NCI-H146 treated with DMSO at 0.1 percent for 48 hours (cell line): ENCODE data around the gene TXNDC2.

Experiments
- DNase-seq: peaks from one replicate; lab custom pipeline; 2025; ENCODE audit not compliant: unreplicated experiment; lab: John Stamatoyannopoulos, UW

The TXNDC2 gene

DNA sequence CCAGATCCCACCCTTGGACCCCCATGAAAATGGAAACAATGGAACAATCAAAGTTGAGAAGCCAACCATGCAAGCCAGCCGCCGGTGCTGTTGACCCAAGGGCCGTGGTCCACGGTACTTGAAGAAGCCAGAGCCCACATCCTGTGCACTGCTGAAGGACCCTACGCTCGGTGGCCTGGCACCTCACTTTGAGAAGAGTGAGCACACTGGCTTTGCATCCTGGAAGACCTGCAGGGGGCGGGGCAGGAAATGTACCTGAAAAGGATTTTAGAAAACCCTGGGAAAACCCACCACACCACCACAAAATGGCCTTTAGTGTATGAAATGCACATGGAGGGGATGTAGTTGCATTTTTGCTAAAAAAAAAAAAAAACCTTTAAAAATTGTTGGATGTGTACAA lies 26.5 kb upstream of the TXNDC2 start:
- DNase-seq, result no peak

DNA sequence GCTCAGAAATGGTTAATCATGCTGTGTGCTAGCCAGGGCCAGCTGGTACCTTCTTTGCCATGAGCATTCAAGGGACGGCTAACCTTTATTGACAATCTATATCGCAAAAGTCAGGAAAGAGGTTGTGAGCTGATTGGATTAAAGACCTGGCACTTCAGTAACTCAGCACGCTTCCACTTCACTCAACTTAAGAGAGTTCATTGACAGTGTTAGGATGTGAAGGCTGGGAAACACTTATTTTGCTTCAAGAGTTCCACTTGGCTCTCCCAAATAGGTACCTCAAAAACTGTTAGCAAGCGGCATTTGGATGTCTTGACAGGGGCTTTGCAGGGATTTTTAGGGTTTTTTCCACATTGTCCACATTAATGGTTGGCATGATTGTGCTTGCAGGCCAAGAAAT lies 25.1 kb upstream of the TXNDC2 start:
- no peak for DNase-seq

GRCh38 chr18:9861157-9861556 lies 24.6 kb upstream of the TXNDC2 start:
- no peak for DNase-seq

GRCh38 chr18:9861933-9862332 lies 23.8 kb upstream of the TXNDC2 start:
- DNase-seq, result no peak

DNA sequence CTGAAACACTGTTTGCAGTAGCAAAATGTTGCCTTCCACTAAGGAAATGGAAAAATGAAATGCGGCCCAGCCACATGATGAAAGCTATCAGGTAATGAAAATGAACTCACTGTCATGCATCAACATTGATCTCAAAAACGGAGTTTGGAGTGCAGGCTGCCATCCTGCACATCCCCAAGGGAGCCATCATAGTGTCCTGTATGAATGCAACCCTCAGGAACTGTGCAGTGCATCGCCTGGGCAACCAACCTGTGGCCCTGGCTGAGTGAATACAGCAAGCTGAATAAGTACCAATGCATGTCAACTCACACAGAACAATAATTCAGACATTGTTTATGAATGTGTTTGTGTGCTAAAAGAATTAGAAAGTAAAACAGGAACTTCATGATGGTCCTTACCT lies 23.1 kb upstream of the TXNDC2 start:
- DNase-seq, result no peak

DNA sequence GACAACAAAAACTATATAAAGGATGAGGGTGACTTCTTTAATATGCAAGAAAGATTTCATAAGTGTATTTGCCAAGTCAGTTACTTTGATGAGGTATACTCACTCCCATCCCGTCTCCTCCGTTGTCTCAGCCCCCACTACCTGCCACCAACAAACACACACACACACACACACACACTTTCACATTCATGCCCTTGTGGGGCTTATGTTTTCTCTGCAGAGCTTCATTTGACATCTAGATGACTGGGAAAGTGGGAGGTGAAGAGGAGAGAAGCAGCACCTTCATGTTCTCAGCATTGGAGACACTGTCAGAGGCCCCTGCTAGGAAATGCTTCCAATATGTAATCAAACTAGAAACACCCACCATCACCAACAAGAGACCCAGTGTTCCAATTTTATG lies 22.5 kb upstream of the TXNDC2 start:
- no peak for DNase-seq

- DNase-seq, result no peak
Measured at GRCh38 chr18:9865764-9866490, 19.8 kb upstream of the TXNDC2 start.

- no peak for DNase-seq
Measured at GRCh38 chr18:9866627-9867026, 19.1 kb upstream of the TXNDC2 start.

- DNase-seq, result no peak
Measured at GRCh38 chr18:9867071-9867594, 18.6 kb upstream of the TXNDC2 start.

GRCh38 chr18:9868857-9869714 lies 16.7 kb upstream of the TXNDC2 start:
- DNase-seq, result no peak

DNA sequence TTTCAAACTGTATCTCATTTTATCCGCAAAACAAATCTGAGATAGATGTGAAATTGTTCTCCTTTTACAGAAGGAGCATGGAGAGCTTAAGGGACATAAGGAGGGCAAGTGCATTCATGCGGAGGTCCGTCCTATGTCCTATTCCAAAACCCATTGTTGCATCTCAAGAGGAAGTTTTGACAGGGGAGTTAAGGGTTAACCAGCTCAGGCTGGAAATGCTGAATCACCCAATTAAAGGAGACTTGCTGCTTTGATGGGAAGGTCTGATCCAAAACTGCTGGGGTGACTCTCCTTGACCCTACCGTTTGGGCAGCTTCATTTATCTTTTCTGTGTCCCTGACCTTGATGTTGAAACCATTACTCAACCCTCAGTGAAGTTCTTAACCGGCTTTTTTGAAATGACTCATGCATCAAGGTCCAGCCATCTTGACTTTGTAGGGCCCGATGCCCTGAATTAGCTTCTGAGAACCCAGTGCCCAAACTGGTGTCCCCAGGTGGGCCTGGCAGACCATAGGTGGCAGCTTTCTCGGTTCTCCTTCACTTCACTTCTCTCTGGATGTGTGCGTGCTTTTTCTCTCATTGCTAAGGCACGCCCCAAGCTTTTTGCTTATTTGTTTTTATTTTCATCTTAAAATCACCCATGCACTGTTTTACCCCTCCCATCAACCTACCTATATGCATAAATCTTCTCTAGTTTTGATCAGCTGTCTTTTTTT lies 15.9 kb upstream of the TXNDC2 start:
- DNase-seq, result no peak

GRCh38 chr18:9870431-9871008 lies 15.3 kb upstream of the TXNDC2 start:
- DNase-seq, result no peak

- no peak for DNase-seq
Measured at GRCh38 chr18:9871244-9871746, 14.5 kb upstream of the TXNDC2 start.

DNA sequence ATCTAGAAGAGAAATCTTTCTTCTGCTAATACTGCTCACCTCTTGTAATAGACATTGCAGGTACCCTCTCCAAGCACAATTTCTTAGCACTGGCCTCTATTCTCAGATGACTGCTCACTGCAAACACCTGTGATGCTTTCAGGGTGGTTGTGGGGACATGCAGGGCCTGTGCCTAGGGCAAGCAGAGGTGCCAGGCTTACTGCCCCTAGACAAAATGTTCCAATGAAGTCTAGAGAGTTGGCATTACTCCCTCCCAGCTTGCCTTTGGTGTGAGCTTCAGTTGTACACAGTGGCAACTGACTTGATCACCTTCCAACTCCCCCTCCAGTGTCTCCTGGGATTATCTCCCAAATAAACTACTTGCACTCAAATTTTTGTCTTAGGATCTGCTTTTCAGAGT lies 12.9 kb upstream of the TXNDC2 start:
- DNase-seq, result no peak

DNA sequence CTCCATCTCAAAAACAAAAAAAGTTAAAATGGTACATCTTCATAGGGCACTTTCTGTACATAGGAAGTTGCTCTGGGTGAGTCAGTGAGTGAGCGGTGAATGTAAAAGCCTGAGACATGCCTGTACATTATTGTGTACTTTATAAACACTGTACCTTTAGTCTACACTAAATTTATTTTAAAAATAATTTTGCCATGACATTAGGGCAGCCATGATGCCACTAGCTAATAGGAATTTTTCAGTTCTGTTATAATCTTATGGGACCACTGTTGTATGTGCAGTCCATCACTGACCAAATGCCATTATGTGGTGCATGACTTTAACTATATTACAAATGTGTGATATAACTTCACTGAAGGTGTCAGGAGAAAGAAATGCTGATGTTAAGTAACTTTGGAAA lies 11.0 kb upstream of the TXNDC2 start:
- DNase-seq, result no peak

- DNase-seq, result no peak
Measured at GRCh38 chr18:9876212-9876866, 9.4 kb upstream of the TXNDC2 start.

DNA sequence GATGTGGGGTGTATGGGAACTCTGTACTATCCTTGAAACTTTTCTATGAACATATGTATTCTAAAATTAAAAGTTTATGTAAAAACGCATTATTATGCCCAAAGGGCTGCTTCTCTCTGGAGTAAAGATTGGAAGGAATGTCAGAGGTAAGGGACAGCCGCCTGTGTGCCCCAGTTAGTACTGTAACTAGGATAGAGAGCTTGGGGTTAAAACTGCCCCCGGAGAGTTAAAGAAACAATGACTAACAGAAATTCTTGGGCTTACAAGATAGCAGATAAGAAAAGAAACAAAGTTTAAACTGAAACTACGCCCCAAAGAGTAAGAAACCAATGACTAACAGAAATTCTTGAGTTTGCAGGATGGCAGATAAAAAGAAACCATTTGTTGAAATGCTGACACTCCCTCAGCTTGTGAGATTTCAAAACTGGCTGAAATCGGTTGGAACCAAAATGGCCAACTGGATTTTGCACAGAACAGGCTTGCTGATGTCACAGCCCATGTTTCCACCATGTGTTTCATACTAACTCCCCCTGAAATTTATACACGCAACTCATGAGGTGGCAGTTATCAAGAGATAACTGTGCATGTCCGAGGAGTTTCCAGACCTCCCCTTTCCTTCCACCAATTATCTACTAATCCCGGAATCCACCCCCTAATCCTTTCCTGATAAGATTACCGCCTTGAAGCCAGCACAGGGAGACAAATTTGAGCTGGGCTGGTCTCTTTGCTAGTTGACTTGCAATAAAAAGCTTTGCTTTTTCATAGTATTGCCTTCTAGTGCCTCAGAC lies 8.7 kb upstream of the TXNDC2 start:
- DNase-seq, result no peak

DNA sequence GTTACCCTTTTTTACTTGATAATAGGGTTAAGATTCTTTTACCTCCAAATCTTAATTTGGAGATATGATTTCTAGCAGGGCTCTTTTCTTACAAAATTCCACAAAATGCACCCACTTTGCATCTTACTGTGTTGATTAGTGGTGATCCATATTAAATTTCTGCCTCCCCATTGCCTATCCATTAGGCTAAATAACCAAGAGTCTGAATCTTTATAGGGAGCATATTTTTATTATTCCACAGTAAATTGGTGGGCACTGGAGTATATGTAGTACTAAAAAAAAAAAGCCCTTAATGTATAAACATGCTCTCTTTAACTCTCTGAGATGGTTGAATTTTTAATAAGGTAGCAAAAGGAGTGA lies 8.1 kb upstream of the TXNDC2 start:
- DNase-seq, result no peak

GRCh38 chr18:9878095-9878494 lies 7.7 kb upstream of the TXNDC2 start:
- DNase-seq, result no peak

DNA sequence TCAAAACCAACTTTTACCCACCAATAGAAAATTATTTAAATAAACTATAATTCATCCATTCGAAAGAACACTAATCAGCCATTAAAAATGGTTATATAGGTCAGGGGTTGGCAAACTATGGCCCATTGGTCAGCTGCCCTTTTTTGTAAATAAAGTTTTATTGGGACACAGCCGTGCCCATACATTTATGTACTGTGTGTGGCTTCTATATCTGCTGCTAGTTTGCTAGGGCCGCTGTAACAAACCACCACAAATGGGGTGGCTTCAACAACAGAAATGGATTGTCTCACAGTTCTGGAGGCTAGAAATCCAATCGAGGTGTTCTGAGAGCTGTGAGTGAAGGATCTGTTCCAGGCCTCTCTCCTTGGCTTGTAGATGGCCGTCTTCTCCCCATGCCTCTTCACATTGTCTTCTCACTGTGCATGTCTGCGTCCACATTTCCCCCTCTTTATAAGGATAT lies 7.0 kb upstream of the TXNDC2 start:
- no peak for DNase-seq
